Mononuclear cell (primary cell): ENCODE data around the gene USP15. TPM values are rescaled to one million over a fixed set of nuclear protein-coding genes. Genes with fewer than 3 reads are reported as not detected.
A peak's percentile ranks its signal among the peaks of the same experiment; 100 is the strongest.

ENCODE experiments used
- H3K27me3 ChIP-seq: 2 replicates; pipeline ENCODE4 v1.6.0; 2011; ENCODE audit warnings: low read length, control low read depth; ENCODE audit not compliant: insufficient read depth
- H3K4me1 ChIP-seq: 2 replicates; pipeline ENCODE4 v1.5.1; 2011; ENCODE audit warnings: mild to moderate bottlenecking, low read length, control low read depth; ENCODE audit not compliant: insufficient read depth
- H3K4me3 ChIP-seq: 2 replicates; pipeline ENCODE4 v1.5.1; 2011; ENCODE audit warnings: mild to moderate bottlenecking, low read length, moderate library complexity
- H3K9me3 ChIP-seq: 2 replicates; pipeline ENCODE4 v1.5.1; 2011; ENCODE audit warnings: low read depth, mild to moderate bottlenecking, control low read depth, low read length
- total RNA-seq: library from RNA; depleted of rRNA; stranded (reverse); fragments of >200 nt; gene quantifications from one replicate; pipeline ENCODE4 v1.2.3, GENCODE V29; 2012

USP15 gene
- total RNA-seq, 1 donor = 467 TPM

GRCh38 chr12:62249419-62249818 lies 10.8 kb upstream of the USP15 start:
- Histone ChIP-seq H3K9me3 (no peaks in the 10 kb centered on the region), H3K27me3 (no peaks in the 10 kb centered on the region), H3K4me1 (peaks cover 51% of the 10 kb centered on the region), H3K4me3 (no peak overlapping the region)

DNA sequence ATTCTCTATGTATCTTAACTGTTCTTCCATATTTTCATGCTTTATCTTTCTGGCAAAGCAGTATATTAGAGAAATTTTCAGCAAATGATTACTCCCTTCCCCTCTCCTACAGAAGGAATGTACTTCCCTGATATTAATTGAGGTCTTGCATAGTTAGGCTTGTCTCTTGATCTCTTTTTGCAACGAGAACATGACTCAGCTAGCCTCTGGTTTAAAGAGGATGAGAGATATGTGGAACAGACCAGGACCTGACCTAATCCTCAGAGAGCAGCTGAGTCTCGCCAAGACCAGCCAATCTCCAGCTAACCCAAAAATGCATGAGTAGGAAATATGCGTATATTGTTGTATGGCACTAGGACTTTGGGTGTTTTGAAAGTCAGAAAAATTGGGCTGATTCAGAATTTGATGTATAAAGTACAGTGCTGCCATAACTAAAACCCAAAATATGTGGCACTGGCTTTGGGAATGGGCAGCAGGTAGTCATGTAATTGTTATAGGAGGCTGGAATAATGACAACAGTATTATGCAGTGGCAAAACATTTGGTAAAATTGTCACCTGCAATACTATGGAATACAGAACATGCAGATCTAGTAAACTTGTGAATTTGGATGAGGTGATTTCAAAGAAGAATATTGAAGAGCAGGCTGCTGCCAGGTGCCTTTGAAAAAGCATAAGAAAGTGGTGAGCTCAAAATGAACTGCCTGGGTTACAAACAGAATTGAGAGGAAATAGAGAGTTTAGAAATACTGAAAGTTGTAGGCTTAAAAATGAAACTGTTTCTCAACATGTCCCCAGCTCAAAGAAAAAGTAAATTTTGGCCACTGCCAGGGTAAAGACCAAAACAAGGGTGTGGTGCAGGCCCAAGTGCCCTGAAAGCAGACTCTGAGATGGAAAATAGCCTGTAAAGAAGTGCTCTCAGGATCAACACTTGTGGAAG lies 9.3 kb upstream of the USP15 start:
- no peak overlapping the region for H3K4me3 ChIP-seq
- H3K27me3 ChIP-seq = no peaks in the 10 kb centered on the region
- H3K9me3 ChIP-seq = no peaks in the 10 kb centered on the region
- H3K4me1 ChIP-seq = peaks cover 55% of the 10 kb centered on the region

GRCh38 chr12:62251609-62251958 lies 8.6 kb upstream of the USP15 start:
- H3K4me1 ChIP-seq = peaks cover 61% of the 10 kb centered on the region
- no peak overlapping the region for H3K4me3 ChIP-seq
- no peaks in the 10 kb centered on the region for H3K9me3 ChIP-seq
- no peaks in the 10 kb centered on the region for H3K27me3 ChIP-seq

DNA sequence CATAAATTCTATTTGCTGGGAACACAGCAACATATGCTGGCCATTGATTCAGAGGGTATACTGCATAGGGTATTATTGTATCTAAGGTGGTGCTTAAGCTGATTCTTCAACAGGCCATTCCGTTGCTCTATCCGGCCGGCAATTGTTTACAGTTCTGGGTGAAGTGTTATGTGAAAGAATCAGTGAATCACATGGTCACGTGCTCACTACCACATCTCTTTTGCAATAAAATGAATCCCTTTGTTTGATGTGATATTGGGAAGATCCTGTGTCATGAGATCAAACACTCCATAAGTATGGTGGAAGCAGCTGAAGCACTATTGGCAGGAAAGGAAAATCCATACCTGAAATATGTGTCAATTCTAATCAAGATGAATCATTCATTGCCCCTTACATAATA lies 7.6 kb upstream of the USP15 start:
- H3K9me3 ChIP-seq = no peaks in the 10 kb centered on the region
- H3K4me3 ChIP-seq = no peak overlapping the region
- no peaks in the 10 kb centered on the region for H3K27me3 ChIP-seq
- peaks cover 70% of the 10 kb centered on the region for H3K4me1 ChIP-seq

- H3K4me1 ChIP-seq = peaks cover 69% of the 10 kb centered on the region
- H3K4me3 ChIP-seq = no peak overlapping the region
- H3K9me3 ChIP-seq = no peaks in the 10 kb centered on the region
- H3K27me3 ChIP-seq = no peaks in the 10 kb centered on the region
Measured at GRCh38 chr12:62254967-62255366, 5.2 kb upstream of the USP15 start.

GRCh38 chr12:62256408-62257096 lies 3.7 kb upstream of the USP15 start:
- no peak overlapping the region for H3K4me3 ChIP-seq
- H3K9me3 ChIP-seq = no peaks in the 10 kb centered on the region
- H3K27me3 ChIP-seq = no peaks in the 10 kb centered on the region
- peaks cover 57% of the 10 kb centered on the region for H3K4me1 ChIP-seq

DNA sequence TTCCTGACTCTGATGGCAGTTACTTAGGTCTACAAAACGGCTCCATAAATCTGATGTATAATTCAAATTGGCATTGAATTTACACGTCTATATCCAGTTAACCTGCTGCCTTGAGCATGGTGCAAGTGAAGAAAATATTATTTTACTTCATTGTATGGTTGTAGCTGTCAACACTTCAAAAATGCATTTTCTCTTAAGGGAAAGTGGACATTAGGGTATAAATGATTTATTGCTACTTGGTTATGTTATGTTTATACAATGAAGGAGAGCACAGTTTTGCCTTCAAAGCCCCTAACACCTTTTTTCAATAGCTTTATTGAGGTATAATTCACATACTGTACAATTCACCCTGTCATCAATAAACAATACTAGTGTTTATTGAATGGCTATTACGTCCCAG lies 2.0 kb upstream of the USP15 start:
- no peaks in the 10 kb centered on the region for H3K27me3 ChIP-seq
- no peak overlapping the region for H3K4me3 ChIP-seq
- H3K9me3 ChIP-seq = no peaks in the 10 kb centered on the region
- peaks cover 50% of the 10 kb centered on the region for H3K4me1 ChIP-seq

DNA sequence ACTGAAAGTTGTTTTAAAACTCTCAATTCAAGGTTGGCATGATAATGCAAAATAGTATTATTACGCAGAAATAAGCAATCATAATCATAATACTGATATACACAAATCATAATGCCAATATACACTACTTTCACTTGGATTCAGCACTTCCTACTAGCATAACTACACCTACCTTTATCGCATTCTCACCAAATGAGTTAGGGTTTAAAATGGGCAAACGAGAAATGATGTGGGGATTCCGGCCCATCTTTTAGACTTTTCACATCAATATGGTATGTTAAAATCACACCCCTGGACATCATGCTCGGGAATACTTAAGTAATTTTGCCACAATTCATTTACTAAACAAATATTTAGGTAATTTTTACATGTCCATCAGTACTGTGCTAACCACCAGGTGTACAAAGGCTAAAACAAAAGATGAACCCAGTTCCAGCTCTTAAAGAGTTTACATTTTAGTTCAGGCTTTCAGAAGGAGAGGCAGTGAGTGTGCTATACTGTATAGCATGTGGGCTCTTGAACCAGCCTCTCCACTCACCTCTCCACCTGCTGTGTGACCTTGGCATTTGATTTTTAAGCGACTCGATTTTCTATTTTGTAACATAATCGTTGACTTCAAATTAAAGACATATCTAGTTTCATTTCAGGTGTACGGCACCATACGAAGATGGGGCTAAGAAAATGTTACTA lies 1.1 kb upstream of the USP15 start:
- H3K27me3 ChIP-seq = no peaks in the 10 kb centered on the region
- H3K4me3 ChIP-seq = peak overlapping the region; percentile 93
- H3K9me3 ChIP-seq = no peaks in the 10 kb centered on the region
- H3K4me1 ChIP-seq = peaks cover 49% of the 10 kb centered on the region

- Histone ChIP-seq H3K27me3 (no peaks in the 10 kb centered on the region), H3K4me1 (peaks cover 50% of the 10 kb centered on the region), H3K4me3 (peak overlapping the region; percentile 93), H3K9me3 (no peaks in the 10 kb centered on the region)
Measured at GRCh38 chr12:62259631-62259992, 592 bp upstream of the USP15 start.

DNA sequence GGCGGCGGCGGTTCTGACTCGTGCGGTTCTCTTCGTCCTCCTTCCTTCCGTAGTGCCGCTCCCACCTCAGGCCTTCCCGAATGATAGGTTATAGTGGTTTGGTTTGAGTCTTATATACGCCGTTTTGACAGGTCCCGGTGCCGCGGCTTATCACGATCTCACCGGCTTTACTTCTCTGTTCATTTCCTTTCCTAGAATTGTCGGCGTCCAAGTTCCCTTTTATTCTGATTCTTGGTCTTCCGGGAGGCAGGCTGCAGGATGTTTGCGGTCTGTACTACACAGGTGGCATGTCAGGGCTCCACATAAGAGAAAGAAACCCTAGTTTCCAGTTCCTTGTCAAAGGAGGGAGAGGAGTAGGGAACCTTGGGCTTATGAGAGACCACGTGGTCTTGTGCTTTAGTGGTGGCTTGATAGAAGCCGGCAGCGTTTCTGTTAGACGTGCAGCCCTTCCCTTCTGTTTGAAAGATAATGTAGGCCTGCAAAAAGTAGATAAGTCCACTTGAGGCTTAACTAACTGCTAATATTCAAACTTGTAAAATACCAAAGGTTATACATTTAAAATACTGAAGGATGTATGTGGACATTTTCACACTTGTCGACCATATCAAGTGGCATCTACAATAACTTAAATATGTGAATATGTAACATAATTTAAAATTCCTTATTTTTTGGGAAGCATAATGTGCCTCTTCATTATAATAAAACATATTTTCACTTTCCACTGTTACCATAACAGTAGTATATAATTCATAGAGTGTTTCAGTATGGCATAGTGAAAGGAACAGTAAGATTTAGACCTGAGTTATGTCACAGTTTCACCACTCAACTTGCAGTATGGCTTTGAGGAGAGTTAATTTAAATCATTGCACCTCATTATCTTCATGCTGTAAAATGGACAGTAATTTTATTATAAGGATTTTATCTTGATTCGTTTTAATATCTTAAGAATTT lies 804 bp downstream of the USP15 start:
- Histone ChIP-seq H3K4me3 (peak overlapping the region; percentile 93), H3K27me3 (no peaks in the 10 kb centered on the region), H3K4me1 (peaks cover 53% of the 10 kb centered on the region)

GRCh38 chr12:62261876-62262517 lies 1.8 kb downstream of the USP15 start:
- peaks cover 45% of the 10 kb centered on the region for H3K4me1 ChIP-seq

More for the DNA sequence above, 804 bp downstream of the USP15 start:
- no peaks in the 10 kb centered on the region for H3K9me3 ChIP-seq

GRCh38 chr12:62263232-62263631 lies 3.0 kb downstream of the USP15 start:
- peaks cover 42% of the 10 kb centered on the region for H3K4me1 ChIP-seq
- H3K4me3 ChIP-seq = no peak overlapping the region
- H3K9me3 ChIP-seq = no peaks in the 10 kb centered on the region
- no peaks in the 10 kb centered on the region for H3K27me3 ChIP-seq

More at GRCh38 chr12:62261876-62262517, 1.8 kb downstream of the USP15 start:
- Histone ChIP-seq H3K27me3 (no peaks in the 10 kb centered on the region), H3K4me3 (peak overlapping the region; percentile 93), H3K9me3 (no peaks in the 10 kb centered on the region)

DNA sequence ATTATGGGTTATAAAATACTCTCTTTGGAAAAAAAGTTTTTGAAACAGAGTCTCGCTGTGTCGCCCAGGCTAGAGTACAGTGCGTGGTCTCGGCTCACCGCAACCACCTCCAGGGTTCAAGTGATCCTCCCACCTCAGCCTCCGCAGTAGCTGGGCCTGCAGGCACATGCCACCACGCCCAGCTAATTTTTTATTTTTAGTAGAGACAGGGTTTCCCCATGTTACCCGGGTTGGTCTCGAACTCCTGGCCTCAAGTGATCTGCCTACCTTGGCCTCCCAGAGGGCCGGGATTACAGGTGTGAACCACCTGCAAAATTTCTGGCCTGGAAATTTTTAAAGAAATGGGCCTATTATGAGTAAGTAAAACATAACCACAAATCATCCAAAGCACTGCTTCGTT lies 3.8 kb downstream of the USP15 start:
- Histone ChIP-seq H3K4me1 (peaks cover 42% of the 10 kb centered on the region), H3K4me3 (no peak overlapping the region), H3K9me3 (no peaks in the 10 kb centered on the region), H3K27me3 (no peaks in the 10 kb centered on the region)

GRCh38 chr12:62264706-62265105 lies 4.5 kb downstream of the USP15 start:
- Histone ChIP-seq H3K9me3 (no peaks in the 10 kb centered on the region), H3K27me3 (no peaks in the 10 kb centered on the region), H3K4me1 (peaks cover 45% of the 10 kb centered on the region), H3K4me3 (no peak overlapping the region)
